OCI-LY1 (cell line): ENCODE data around the gene LTBP1.
"Not testable (repeated sequence)": the region's sequence is repeated elsewhere in the genome, so short reads cannot be mapped to it uniquely, and the experiment has no call there.

Experiments
- H2AFZ ChIP-seq: fragments of 200-600 bp; sonication (generic), shearing (Covaris generic); 2 replicates; pipeline ENCODE4 v1.6.0; 2014; ENCODE audit warnings: antibody characterized with exemption, mild to moderate bottlenecking, low read length
- H3F3A ChIP-seq: fragments of 200-600 bp; sonication (generic), shearing (Covaris generic); 2 replicates; pipeline ENCODE4 v1.6.0; 2014; ENCODE audit warnings: mild to moderate bottlenecking, antibody characterized with exemption, low read length, moderate library complexity; ENCODE audit not compliant: insufficient read depth
- H3K27ac ChIP-seq: fragments of 200-600 bp; sonication (generic); 2 replicates; pipeline ENCODE4 v1.5.1; 2014; ENCODE audit warnings: low read length, mixed run types, mild to moderate bottlenecking, low read depth; ENCODE audit not compliant: poor library complexity, severe bottlenecking
- H3K27me3 ChIP-seq: fragments of 200-600 bp; sonication (generic); 2 replicates; pipeline ENCODE4 v1.6.0; 2014; ENCODE audit warnings: antibody characterized with exemption, mild to moderate bottlenecking, low read length, moderate library complexity; ENCODE audit not compliant: insufficient read depth
- H3K36me3 ChIP-seq: fragments of 200-600 bp; sonication (generic); 2 replicates; pipeline ENCODE4 v1.6.1; 2014; ENCODE audit warnings: mild to moderate bottlenecking, antibody characterized with exemption, low read length, moderate library complexity, mixed read lengths; ENCODE audit not compliant: insufficient read depth
- H3K4me1 ChIP-seq: fragments of 200-600 bp; sonication (generic); 2 replicates; pipeline ENCODE4 v1.5.1; 2014; ENCODE audit warnings: mild to moderate bottlenecking, low read length, moderate library complexity; ENCODE audit not compliant: insufficient read depth, severe bottlenecking
- H3K4me2 ChIP-seq: fragments of 200-600 bp; sonication (generic), shearing (Covaris generic); 2 replicates; pipeline ENCODE4 v1.6.1; 2014; ENCODE audit warnings: low read length
- H3K4me3 ChIP-seq: fragments of 200-600 bp; sonication (generic); 2 replicates; pipeline ENCODE4 v1.5.1; 2014; ENCODE audit warnings: low read length, low read depth, mild to moderate bottlenecking, mixed read lengths; ENCODE audit not compliant: poor library complexity, severe bottlenecking
- H3K79me2 ChIP-seq: fragments of 200-600 bp; shearing (Covaris generic); 2 replicates; pipeline ENCODE4 v1.6.1; 2016; ENCODE audit warnings: mixed run types, low read length, mixed read lengths; ENCODE audit not compliant: insufficient read depth
- H3K9ac ChIP-seq: fragments of 200-600 bp; sonication (generic), shearing (Covaris generic); 2 replicates; pipeline ENCODE4 v1.6.1; 2014; ENCODE audit warnings: mild to moderate bottlenecking, low read length, mixed read lengths
- H3K9me2 ChIP-seq: fragments of 200-600 bp; sonication (generic), shearing (Covaris generic); 2 replicates; pipeline ENCODE4 v1.6.1; 2014; ENCODE audit warnings: low read depth, mild to moderate bottlenecking, low read length, mixed read lengths
- H3K9me3 ChIP-seq: fragments of 200-600 bp; shearing (Covaris generic); 2 replicates; pipeline ENCODE4 v1.6.1; 2014; ENCODE audit warnings: low read length, mixed read lengths
- H4K20me1 ChIP-seq: fragments of 200-600 bp; sonication (generic), shearing (Covaris generic); 2 replicates; pipeline ENCODE4 v1.6.0; 2016; ENCODE audit warnings: mild to moderate bottlenecking, low read length; ENCODE audit not compliant: insufficient read depth
- EZH2 ChIP-seq: fragments of 200-600 bp; sonication (generic), shearing (Covaris generic); IDR thresholded peaks from 2 replicates; pipeline ENCODE4 v1.8.0; 2017; ENCODE audit warnings: borderline replicate concordance, mixed run types, mild to moderate bottlenecking, antibody characterized with exemption, low read length, moderate library complexity, mixed read lengths
- TF ChIP-seq, protein P1 (sequence below): fragments of 200-600 bp; sonication (generic), shearing (Covaris generic); IDR thresholded peaks from 2 replicates; pipeline ENCODE4 v1.5.1; 2017; ENCODE audit warnings: mild to moderate bottlenecking, antibody characterized with exemption, low read length, moderate library complexity, mixed read lengths

LTBP1 gene

DNA sequence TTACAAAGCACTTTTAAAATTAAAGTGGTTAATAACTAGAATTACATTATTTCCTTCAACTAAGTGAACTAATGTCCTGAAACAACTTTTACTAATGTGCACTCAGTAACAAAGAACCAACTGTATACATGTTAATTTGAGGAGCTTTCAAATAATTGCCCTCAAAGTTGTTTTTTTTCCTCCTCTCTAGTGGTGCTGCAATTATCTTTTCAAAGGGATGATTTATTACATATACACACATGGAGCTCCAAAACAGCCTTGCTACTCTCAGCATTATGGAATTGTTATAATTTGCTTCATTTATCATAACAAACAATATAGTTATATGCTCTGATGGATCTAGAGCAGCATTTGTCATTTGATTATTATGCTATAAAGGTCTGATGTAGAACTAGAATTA is 283.4 kb downstream of the LTBP1 start:
- Histone ChIP-seq H3K36me3 (peaks cover 70% of the 10 kb centered on the region), H3K9ac (no peak overlapping the region), H3K27ac (no peak overlapping the region), H3F3A (no peaks in the 10 kb centered on the region), H3K9me2 (no peaks in the 10 kb centered on the region), H3K4me2 (no peak overlapping the region), H3K9me3 (no peaks in the 10 kb centered on the region), H2AFZ (no peak overlapping the region), H4K20me1 (no peaks in the 10 kb centered on the region), H3K4me3 (no peak overlapping the region), H3K27me3 (no peaks in the 10 kb centered on the region), H3K79me2 (no peaks in the 10 kb centered on the region), H3K4me1 (no peaks in the 10 kb centered on the region)
- TF ChIP-seq, protein P1, sequence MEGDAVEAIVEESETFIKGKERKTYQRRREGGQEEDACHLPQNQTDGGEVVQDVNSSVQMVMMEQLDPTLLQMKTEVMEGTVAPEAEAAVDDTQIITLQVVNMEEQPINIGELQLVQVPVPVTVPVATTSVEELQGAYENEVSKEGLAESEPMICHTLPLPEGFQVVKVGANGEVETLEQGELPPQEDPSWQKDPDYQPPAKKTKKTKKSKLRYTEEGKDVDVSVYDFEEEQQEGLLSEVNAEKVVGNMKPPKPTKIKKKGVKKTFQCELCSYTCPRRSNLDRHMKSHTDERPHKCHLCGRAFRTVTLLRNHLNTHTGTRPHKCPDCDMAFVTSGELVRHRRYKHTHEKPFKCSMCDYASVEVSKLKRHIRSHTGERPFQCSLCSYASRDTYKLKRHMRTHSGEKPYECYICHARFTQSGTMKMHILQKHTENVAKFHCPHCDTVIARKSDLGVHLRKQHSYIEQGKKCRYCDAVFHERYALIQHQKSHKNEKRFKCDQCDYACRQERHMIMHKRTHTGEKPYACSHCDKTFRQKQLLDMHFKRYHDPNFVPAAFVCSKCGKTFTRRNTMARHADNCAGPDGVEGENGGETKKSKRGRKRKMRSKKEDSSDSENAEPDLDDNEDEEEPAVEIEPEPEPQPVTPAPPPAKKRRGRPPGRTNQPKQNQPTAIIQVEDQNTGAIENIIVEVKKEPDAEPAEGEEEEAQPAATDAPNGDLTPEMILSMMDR: no peak
- no peak for TF ChIP-seq EZH2

GRCh38 chr2:33230842-33231241 is 284.1 kb downstream of the LTBP1 start:
- Histone ChIP-seq H2AFZ (no peak overlapping the region), H3K9me2 (no peaks in the 10 kb centered on the region), H3K27me3 (no peaks in the 10 kb centered on the region), H3K4me2 (no peak overlapping the region), H3K79me2 (no peaks in the 10 kb centered on the region), H3K27ac (no peak overlapping the region), H3K36me3 (peaks cover 63% of the 10 kb centered on the region), H4K20me1 (no peaks in the 10 kb centered on the region), H3K9ac (no peak overlapping the region), H3K9me3 (no peaks in the 10 kb centered on the region), H3F3A (no peaks in the 10 kb centered on the region), H3K4me3 (no peak overlapping the region), H3K4me1 (no peaks in the 10 kb centered on the region)
- TF ChIP-seq, protein P1: no peak
- no peak for TF ChIP-seq EZH2

- not testable (repeated sequence) for H3F3A ChIP-seq, H3K27ac ChIP-seq, H3K9me2 ChIP-seq, H2AFZ ChIP-seq, H4K20me1 ChIP-seq, H3K27me3 ChIP-seq, H3K9ac ChIP-seq, H3K4me1 ChIP-seq, H3K4me3 ChIP-seq, H3K4me2 ChIP-seq, H3K79me2 ChIP-seq, H3K9me3 ChIP-seq
- H3K36me3 ChIP-seq: peaks cover 66% of the 10 kb centered on the region
Observed at GRCh38 chr2:33235559-33235958, 288.8 kb downstream of the LTBP1 start.

GRCh38 chr2:33236482-33237385 is 290.0 kb downstream of the LTBP1 start:
- Histone ChIP-seq H3K9me2 (no peaks in the 10 kb centered on the region), H3K4me3 (no peak overlapping the region), H3K27ac (no peak overlapping the region), H3K4me1 (peaks cover 18% of the 10 kb centered on the region), H3K9ac (no peak overlapping the region), H3K4me2 (no peak overlapping the region), H3K27me3 (no peaks in the 10 kb centered on the region), H2AFZ (no peak overlapping the region), H4K20me1 (no peaks in the 10 kb centered on the region), H3K36me3 (peaks cover 54% of the 10 kb centered on the region), H3K79me2 (no peaks in the 10 kb centered on the region), H3K9me3 (no peaks in the 10 kb centered on the region), H3F3A (no peaks in the 10 kb centered on the region)
- no peak for TF ChIP-seq EZH2
- TF ChIP-seq, protein P1: no peak
